IMR-90 (cell line): Measurements from ENCODE around the gene MCM3AP.

Experiments
- CEBPB ChIP-seq: IDR thresholded peaks from 2 replicates; pipeline ENCODE4 v1.6.1; 2012; ENCODE audit warnings: low read depth, low read length, improper control_type of control experiment
- CHD1 ChIP-seq: IDR thresholded peaks from 2 replicates; pipeline ENCODE4 v1.6.1; 2012; ENCODE audit warnings: low read depth, low read length, improper control_type of control experiment
- FOS ChIP-seq: fragments of 150-350 bp; IDR thresholded peaks from 2 replicates; pipeline ENCODE4 v1.6.1; 2016; ENCODE audit warnings: low read depth, low read length
- MAFK ChIP-seq: IDR thresholded peaks from 2 replicates; pipeline ENCODE4 v1.6.1; 2012; ENCODE audit warnings: low read depth, low read length, improper control_type of control experiment
- NFE2L2 ChIP-seq: fragments of 150-350 bp; IDR thresholded peaks from 2 replicates; pipeline ENCODE4 v1.6.1; 2016; ENCODE audit warnings: low read depth, mild to moderate bottlenecking, low read length
- POLR2A ChIP-seq: IDR thresholded peaks from 2 replicates; pipeline ENCODE4 v1.6.1; 2012; ENCODE audit warnings: mild to moderate bottlenecking, low read depth, low read length
- RAD21 ChIP-seq: IDR thresholded peaks from 2 replicates; pipeline ENCODE4 v1.6.1; 2012; ENCODE audit warnings: low read length, improper control_type of control experiment
- SMC3 ChIP-seq: fragments of 150-350 bp; IDR thresholded peaks from 2 replicates; pipeline ENCODE4 v1.6.1; 2016; ENCODE audit warnings: low read depth, mild to moderate bottlenecking, antibody characterized with exemption, low read length, moderate library complexity
- TF ChIP-seq, protein P1 (sequence below): conservative IDR thresholded peaks from 2 replicates; pipeline ENCODE4 v1.5.1; 2012; ENCODE audit warnings: mild to moderate bottlenecking, low read depth, low read length, improper control_type of control experiment
- TF ChIP-seq, protein P2 (sequence below): fragments of 150-350 bp; IDR thresholded peaks from 2 replicates; pipeline ENCODE4 v1.6.1; 2016; ENCODE audit warnings: low read depth, mild to moderate bottlenecking, low read length, moderate library complexity, borderline replicate concordance

GRCh38 chr21:46206163-46207005 lies 79.0 kb downstream of the MCM3AP start:
- TF ChIP-seq POLR2A (no peak), NFE2L2 (no peak), RAD21 (no peak), MAFK (no peak), CEBPB (no peak), SMC3 (no peak), CHD1 (no peak), FOS (no peak)
- TF ChIP-seq, protein P1, sequence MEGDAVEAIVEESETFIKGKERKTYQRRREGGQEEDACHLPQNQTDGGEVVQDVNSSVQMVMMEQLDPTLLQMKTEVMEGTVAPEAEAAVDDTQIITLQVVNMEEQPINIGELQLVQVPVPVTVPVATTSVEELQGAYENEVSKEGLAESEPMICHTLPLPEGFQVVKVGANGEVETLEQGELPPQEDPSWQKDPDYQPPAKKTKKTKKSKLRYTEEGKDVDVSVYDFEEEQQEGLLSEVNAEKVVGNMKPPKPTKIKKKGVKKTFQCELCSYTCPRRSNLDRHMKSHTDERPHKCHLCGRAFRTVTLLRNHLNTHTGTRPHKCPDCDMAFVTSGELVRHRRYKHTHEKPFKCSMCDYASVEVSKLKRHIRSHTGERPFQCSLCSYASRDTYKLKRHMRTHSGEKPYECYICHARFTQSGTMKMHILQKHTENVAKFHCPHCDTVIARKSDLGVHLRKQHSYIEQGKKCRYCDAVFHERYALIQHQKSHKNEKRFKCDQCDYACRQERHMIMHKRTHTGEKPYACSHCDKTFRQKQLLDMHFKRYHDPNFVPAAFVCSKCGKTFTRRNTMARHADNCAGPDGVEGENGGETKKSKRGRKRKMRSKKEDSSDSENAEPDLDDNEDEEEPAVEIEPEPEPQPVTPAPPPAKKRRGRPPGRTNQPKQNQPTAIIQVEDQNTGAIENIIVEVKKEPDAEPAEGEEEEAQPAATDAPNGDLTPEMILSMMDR: no peak
- TF ChIP-seq, protein P2, sequence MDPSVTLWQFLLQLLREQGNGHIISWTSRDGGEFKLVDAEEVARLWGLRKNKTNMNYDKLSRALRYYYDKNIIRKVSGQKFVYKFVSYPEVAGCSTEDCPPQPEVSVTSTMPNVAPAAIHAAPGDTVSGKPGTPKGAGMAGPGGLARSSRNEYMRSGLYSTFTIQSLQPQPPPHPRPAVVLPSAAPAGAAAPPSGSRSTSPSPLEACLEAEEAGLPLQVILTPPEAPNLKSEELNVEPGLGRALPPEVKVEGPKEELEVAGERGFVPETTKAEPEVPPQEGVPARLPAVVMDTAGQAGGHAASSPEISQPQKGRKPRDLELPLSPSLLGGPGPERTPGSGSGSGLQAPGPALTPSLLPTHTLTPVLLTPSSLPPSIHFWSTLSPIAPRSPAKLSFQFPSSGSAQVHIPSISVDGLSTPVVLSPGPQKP: no peak
